Lower lobe of right lung (tissue), 2 donors: ENCODE data around the gene DYNC1LI2. TPM values are rescaled to one million over a fixed set of nuclear protein-coding genes. Genes with fewer than 3 reads are reported as not detected.

Experiments used
- ATAC-seq, 2 donors: fragments of 200-7000 bp; cut with Tn5 transposase; one replicate each; pipeline ENCODE4 v1.9.1; 2020 to 2022; ENCODE audit warnings: mild to moderate bottlenecking in 2 of 2, moderate library complexity in 2 of 2
- DNase-seq: peaks from one replicate; pipeline ENCODE4 v3.0.0-alpha.2; 2020
- H3K27ac ChIP-seq: fragments of 200-600 bp; one replicate; pipeline ENCODE4 v1.8.0; 2022
- H3K27me3 ChIP-seq: fragments of 200-600 bp; one replicate; pipeline ENCODE4 v1.8.0; 2022; ENCODE audit warnings: low read depth
- H3K36me3 ChIP-seq: fragments of 200-600 bp; one replicate; pipeline ENCODE4 v1.8.0; 2022; ENCODE audit warnings: mild to moderate bottlenecking
- H3K4me1 ChIP-seq: fragments of 200-600 bp; one replicate; pipeline ENCODE4 v1.8.0; 2022
- H3K4me3 ChIP-seq: fragments of 200-600 bp; one replicate; pipeline ENCODE4 v1.8.0; 2022; ENCODE audit warnings: mild to moderate bottlenecking
- H3K9me3 ChIP-seq: fragments of 200-600 bp; one replicate; pipeline ENCODE4 v1.8.0; 2022
- intact Hi-C: fragments of 100-400 bp; cut with DNase I; formaldehyde crosslinking; loops from one replicate; pipeline ENCODE4 v1.11.0; 2022
- total RNA-seq: library from RNA; stranded (reverse); fragmentation: NEBNext Ultra II Directional; extraction: Animal tissue kit (Norgen Biotek cat#: 25700); gene quantifications from one replicate; pipeline ENCODE4 v1.2.1, GENCODE V29; 2021
- TF ChIP-seq, protein P1 (sequence below): fragments of 200-600 bp; IDR thresholded peaks from one replicate; pipeline ENCODE4 v1.8.0; 2022; ENCODE audit warnings: antibody characterized with exemption, mild to moderate bottlenecking
- donor health status: DM: no; HTN: yes; CAD: no; lungs with severe emphysema.

The DYNC1LI2 gene
- total RNA-seq, 1 donor from 2014 or later = 114 TPM

- ATAC-seq = no peak
- peaks cover 37% of the 10 kb centered on the region for H3K4me1 ChIP-seq
- H3K36me3 ChIP-seq = peaks cover 14% of the 10 kb centered on the region
- peak overlapping the region; percentile 86 for H3K27ac ChIP-seq
- TF ChIP-seq, protein P1, sequence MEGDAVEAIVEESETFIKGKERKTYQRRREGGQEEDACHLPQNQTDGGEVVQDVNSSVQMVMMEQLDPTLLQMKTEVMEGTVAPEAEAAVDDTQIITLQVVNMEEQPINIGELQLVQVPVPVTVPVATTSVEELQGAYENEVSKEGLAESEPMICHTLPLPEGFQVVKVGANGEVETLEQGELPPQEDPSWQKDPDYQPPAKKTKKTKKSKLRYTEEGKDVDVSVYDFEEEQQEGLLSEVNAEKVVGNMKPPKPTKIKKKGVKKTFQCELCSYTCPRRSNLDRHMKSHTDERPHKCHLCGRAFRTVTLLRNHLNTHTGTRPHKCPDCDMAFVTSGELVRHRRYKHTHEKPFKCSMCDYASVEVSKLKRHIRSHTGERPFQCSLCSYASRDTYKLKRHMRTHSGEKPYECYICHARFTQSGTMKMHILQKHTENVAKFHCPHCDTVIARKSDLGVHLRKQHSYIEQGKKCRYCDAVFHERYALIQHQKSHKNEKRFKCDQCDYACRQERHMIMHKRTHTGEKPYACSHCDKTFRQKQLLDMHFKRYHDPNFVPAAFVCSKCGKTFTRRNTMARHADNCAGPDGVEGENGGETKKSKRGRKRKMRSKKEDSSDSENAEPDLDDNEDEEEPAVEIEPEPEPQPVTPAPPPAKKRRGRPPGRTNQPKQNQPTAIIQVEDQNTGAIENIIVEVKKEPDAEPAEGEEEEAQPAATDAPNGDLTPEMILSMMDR = no peak
- H3K4me3 ChIP-seq = no peak overlapping the region
- DNase-seq = no peak
- no peaks in the 10 kb centered on the region for H3K27me3 ChIP-seq
- intact Hi-C loops = no loop called here
- no peaks in the 10 kb centered on the region for H3K9me3 ChIP-seq
These were observed 1.5 kb upstream of the DYNC1LI2 start for GRCh38 chr16:66752958-66753357.

- intact Hi-C loops = no loop called here
- Histone ChIP-seq H3K9me3 (no peaks in the 10 kb centered on the region), H3K27ac (peak overlapping the region; percentile 86), H3K27me3 (no peaks in the 10 kb centered on the region), H3K36me3 (peaks cover 20% of the 10 kb centered on the region), H3K4me1 (peaks cover 42% of the 10 kb centered on the region), H3K4me3 (peak overlapping the region; percentile 83)
- TF ChIP-seq, protein P1 = no peak
- no peak for DNase-seq
- ATAC-seq = peak; percentile 79 to 82
These were observed 970 bp upstream of the DYNC1LI2 start for GRCh38 chr16:66752379-66752778.

DNA sequence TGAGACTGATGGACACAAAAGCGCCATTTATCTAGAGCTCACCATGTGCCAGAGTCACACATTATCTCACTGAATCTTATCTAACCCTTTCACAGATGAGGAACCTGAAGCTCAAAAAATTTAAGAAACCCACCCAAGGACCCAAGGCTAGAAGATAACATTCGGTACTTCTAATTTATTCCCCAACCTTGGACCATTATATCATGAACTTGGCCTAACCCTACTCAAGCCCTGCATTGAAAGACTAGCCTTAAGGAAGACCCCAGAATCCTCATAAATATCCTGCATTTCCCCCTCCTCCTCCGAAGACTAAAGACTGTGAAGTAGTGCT lies 548 bp upstream of the DYNC1LI2 start:
- Histone ChIP-seq H3K4me1 (peaks cover 46% of the 10 kb centered on the region), H3K27ac (peak overlapping the region; percentile 86), H3K4me3 (peak overlapping the region; percentile 83), H3K27me3 (no peaks in the 10 kb centered on the region), H3K9me3 (no peaks in the 10 kb centered on the region), H3K36me3 (peaks cover 24% of the 10 kb centered on the region)
- TF ChIP-seq, protein P1 = no peak
- intact Hi-C loops = no loop called here
- DNase-seq (no peak), ATAC-seq (peak; percentile 1 to 48)

GRCh38 chr16:66751053-66751302 lies 431 bp downstream of the DYNC1LI2 start:
- peak; percentile 56 for DNase-seq
- peak; percentile 27 to 44 for ATAC-seq
- intact Hi-C loops = no loop called here

GRCh38 chr16:66750279-66751052 lies 943 bp downstream of the DYNC1LI2 start:
- ATAC-seq (no peak), DNase-seq (no peak)

More at GRCh38 chr16:66751053-66751302, 431 bp downstream of the DYNC1LI2 start:
- peaks cover 34% of the 10 kb centered on the region for H3K36me3 ChIP-seq
- peaks cover 54% of the 10 kb centered on the region for H3K4me1 ChIP-seq
- TF ChIP-seq, protein P1 = no peak
- peak overlapping the region; percentile 86 for H3K27ac ChIP-seq
- no peaks in the 10 kb centered on the region for H3K9me3 ChIP-seq
- H3K27me3 ChIP-seq = no peaks in the 10 kb centered on the region
- peak overlapping the region; percentile 83 for H3K4me3 ChIP-seq

More at GRCh38 chr16:66750279-66751052, 943 bp downstream of the DYNC1LI2 start:
- no peaks in the 10 kb centered on the region for H3K9me3 ChIP-seq
- no peaks in the 10 kb centered on the region for H3K27me3 ChIP-seq
- intact Hi-C loops = no loop called here
- H3K4me3 ChIP-seq = peak overlapping the region; percentile 83
- H3K4me1 ChIP-seq = peaks cover 55% of the 10 kb centered on the region
- H3K27ac ChIP-seq = peak overlapping the region; percentile 86
- peaks cover 39% of the 10 kb centered on the region for H3K36me3 ChIP-seq
- TF ChIP-seq, protein P1 = no peak
